IPS DF 19.7 (cell line): ENCODE results near the gene HAVCR2.

ENCODE experiments used
- DNase-seq: peaks from one replicate; pipeline ENCODE4 v3.0.0-alpha.2; 2013; ENCODE audit warnings: low read depth, low spot score

Gene HAVCR2

GRCh38 chr5:157108976-157109375 lies at the start of gene HAVCR2:
Gene HAVCR2, minus strand, starts transcription at chr5:157109044. Its CDS starts 61 bp downstream, at chr5:157108983.
- no peak for DNase-seq

GRCh38 chr5:157157293-157157891 lies 48.5 kb upstream of the HAVCR2 start:
- DNase-seq = no peak

GRCh38 chr5:157155297-157155696 lies 46.5 kb upstream of the HAVCR2 start:
- no peak for DNase-seq

GRCh38 chr5:157150995-157151394 lies 42.2 kb upstream of the HAVCR2 start:
- DNase-seq = no peak

- peak; percentile 20 for DNase-seq
Measured at GRCh38 chr5:157148734-157149615, 40.1 kb upstream of the HAVCR2 start.

- no peak for DNase-seq
Measured at GRCh38 chr5:157143127-157143971, 34.5 kb upstream of the HAVCR2 start.

- DNase-seq = peak; percentile 99
Measured at GRCh38 chr5:157142317-157143126, 33.7 kb upstream of the HAVCR2 start, which contains the start of gene MED7. Gene MED7, minus strand, starts transcription at chr5:157142865. Its CDS starts 3,434 bp downstream, at chr5:157139431.

GRCh38 chr5:157137691-157138090 lies 28.8 kb upstream of the HAVCR2 start:
- no peak for DNase-seq

- DNase-seq = no peak
Measured at GRCh38 chr5:157132281-157132612, 23.4 kb upstream of the HAVCR2 start.

- no peak for DNase-seq
Measured at GRCh38 chr5:157130925-157131324, 22.1 kb upstream of the HAVCR2 start.

GRCh38 chr5:157121709-157122108 lies 12.9 kb upstream of the HAVCR2 start:
- no peak for DNase-seq

GRCh38 chr5:157120102-157120501 lies 11.3 kb upstream of the HAVCR2 start:
- no peak for DNase-seq

- no peak for DNase-seq
Measured at GRCh38 chr5:157116483-157116954, 7.7 kb upstream of the HAVCR2 start.

- no peak for DNase-seq
Measured at GRCh38 chr5:157115502-157115901, 6.7 kb upstream of the HAVCR2 start.

GRCh38 chr5:157115012-157115411 lies 6.2 kb upstream of the HAVCR2 start:
- DNase-seq = no peak

GRCh38 chr5:157113002-157113401 lies 4.2 kb upstream of the HAVCR2 start:
- no peak for DNase-seq

GRCh38 chr5:157109744-157110143 lies 900 bp upstream of the HAVCR2 start:
- DNase-seq = no peak

GRCh38 chr5:157107508-157107907 lies 1.3 kb downstream of the HAVCR2 start:
- DNase-seq = no peak

- DNase-seq = no peak
Measured at GRCh38 chr5:157106630-157107461, 2.0 kb downstream of the HAVCR2 start.

- no peak for DNase-seq
Measured at GRCh38 chr5:157100140-157100679, 8.6 kb downstream of the HAVCR2 start.
